GM12891 (cell line): ENCODE measurements around the gene SDCCAG8.

Experiments
- PAX5 ChIP-seq: IDR thresholded peaks from 2 replicates; pipeline ENCODE4 v1.6.1; 2011; ENCODE audit warnings: low read length, moderate library complexity, mild to moderate bottlenecking; ENCODE audit not compliant: insufficient read depth, severe bottlenecking
- POLR2A ChIP-seq: IDR thresholded peaks from 2 replicates; pipeline ENCODE4 v1.6.1; 2011; ENCODE audit warnings: low read depth, low read length, control low read depth
- POLR2AphosphoS5 ChIP-seq: IDR thresholded peaks from 2 replicates; pipeline ENCODE4 v1.6.1; 2011; ENCODE audit warnings: low read depth, low read length, control low read depth
- POU2F2 ChIP-seq: IDR thresholded peaks from 2 replicates; pipeline ENCODE4 v1.6.1; 2011; ENCODE audit warnings: low read depth, mild to moderate bottlenecking, control low read depth, low read length, moderate library complexity

- TF ChIP-seq POU2F2 = no peak
- no peak for TF ChIP-seq POLR2AphosphoS5
- TF ChIP-seq POLR2A = no peak
- TF ChIP-seq PAX5 = no peak
Measured at GRCh38 chr1:243496187-243496646, 240.4 kb downstream of the SDCCAG8 start.
